Tibial nerve (tissue), 4 donors: Measurements from ENCODE around the gene ZKSCAN5.

ENCODE experiments used
- CTCF ChIP-seq, 5 experiments: fragments of 200-600 bp in 3 of 5; fragments of 450-650 bp in 2 of 5; sonication (generic) in 3 of 5; IDR thresholded peaks; one replicate each; pipeline ENCODE4 v1.5.1; 2016 to 2019; ENCODE audit warnings: antibody characterized with exemption in 5 of 5, mild to moderate bottlenecking in 3 of 5, moderate library complexity in 2 of 5
- EP300 ChIP-seq, 2 donors: sonication (generic); formaldehyde crosslinking; IDR thresholded peaks; one replicate each; pipeline ENCODE4 v1.6.1; 2017; ENCODE audit warnings: antibody characterized with exemption in 2 of 2, mild to moderate bottlenecking in 1 of 2

GRCh38 chr7:99473315-99473596 lies 31.2 kb upstream of the ZKSCAN5 start:
- no peak for TF ChIP-seq CTCF (IDR thresholded peaks at IDR 0.05)
- no peak for TF ChIP-seq EP300 (IDR thresholded peaks at IDR 0.05)
